ENCODE results near the gene EPHB2. TPM values are rescaled to one million over a fixed set of nuclear protein-coding genes. Genes with fewer than 3 reads are reported as not detected.

The EPHB2 gene
- total and polyA plus RNA-seq, 2 donors from 2014 or later = 3.0 to 9.5 TPM

DNA sequence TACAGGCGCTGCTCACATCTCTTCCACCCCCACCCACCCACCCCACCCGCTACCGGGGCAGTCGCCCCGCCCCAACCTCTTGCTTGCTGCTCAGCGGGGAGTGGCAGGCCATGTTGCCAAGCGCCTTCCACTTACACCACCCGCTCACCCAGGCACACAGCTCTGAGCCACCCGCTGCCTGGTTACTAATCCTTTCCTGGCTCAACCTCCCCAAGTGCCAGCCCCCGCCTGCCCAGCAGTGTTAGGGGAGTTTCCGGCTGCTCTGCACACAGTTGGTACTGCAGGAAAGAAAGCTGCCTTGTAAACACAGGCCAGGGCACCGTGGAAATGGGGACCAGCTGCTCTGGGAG lies 205.8 kb downstream of the EPHB2 start:
- no peaks in the 10 kb centered on the region for H3K27me3 ChIP-seq (ENCODE audit: control insufficient read depth, insufficient read depth, low read length)
- H3K36me3 ChIP-seq (ENCODE audit: control insufficient read depth in 2 of 3, insufficient read depth in 3 of 3, low read length in 3 of 3) = no peaks in the 10 kb centered on the region
- no peaks in the 10 kb centered on the region for H3K9me3 ChIP-seq (ENCODE audit: control insufficient read depth in 2 of 3, insufficient read depth in 1 of 3, low read length in 3 of 3)
- DNase-seq = peak in 1 of 5 donors; percentile 12
- no peak for FAIRE-seq
- no peak overlapping the region for H3K9ac ChIP-seq (ENCODE audit: low read length in 3 of 3)
- H3K27ac ChIP-seq (ENCODE audit: low read depth in 2 of 2, low read length in 2 of 2) = no peak overlapping the region
- intact Hi-C loops (cut with DNase I) = no loop called here
- H3K4me1 ChIP-seq (ENCODE audit: control insufficient read depth in 2 of 3, insufficient read depth in 2 of 3, low read depth in 1 of 3, low read length in 3 of 3) = no peaks in the 10 kb centered on the region
- TF ChIP-seq, protein P1, sequence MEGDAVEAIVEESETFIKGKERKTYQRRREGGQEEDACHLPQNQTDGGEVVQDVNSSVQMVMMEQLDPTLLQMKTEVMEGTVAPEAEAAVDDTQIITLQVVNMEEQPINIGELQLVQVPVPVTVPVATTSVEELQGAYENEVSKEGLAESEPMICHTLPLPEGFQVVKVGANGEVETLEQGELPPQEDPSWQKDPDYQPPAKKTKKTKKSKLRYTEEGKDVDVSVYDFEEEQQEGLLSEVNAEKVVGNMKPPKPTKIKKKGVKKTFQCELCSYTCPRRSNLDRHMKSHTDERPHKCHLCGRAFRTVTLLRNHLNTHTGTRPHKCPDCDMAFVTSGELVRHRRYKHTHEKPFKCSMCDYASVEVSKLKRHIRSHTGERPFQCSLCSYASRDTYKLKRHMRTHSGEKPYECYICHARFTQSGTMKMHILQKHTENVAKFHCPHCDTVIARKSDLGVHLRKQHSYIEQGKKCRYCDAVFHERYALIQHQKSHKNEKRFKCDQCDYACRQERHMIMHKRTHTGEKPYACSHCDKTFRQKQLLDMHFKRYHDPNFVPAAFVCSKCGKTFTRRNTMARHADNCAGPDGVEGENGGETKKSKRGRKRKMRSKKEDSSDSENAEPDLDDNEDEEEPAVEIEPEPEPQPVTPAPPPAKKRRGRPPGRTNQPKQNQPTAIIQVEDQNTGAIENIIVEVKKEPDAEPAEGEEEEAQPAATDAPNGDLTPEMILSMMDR (IDR thresholded peaks at IDR 0.05; ENCODE audit: borderline replicate concordance, extremely low read depth, insufficient read depth) = no peak
- H3K4me3 ChIP-seq (ENCODE audit: low read length in 3 of 3) = no peak overlapping the region

DNA sequence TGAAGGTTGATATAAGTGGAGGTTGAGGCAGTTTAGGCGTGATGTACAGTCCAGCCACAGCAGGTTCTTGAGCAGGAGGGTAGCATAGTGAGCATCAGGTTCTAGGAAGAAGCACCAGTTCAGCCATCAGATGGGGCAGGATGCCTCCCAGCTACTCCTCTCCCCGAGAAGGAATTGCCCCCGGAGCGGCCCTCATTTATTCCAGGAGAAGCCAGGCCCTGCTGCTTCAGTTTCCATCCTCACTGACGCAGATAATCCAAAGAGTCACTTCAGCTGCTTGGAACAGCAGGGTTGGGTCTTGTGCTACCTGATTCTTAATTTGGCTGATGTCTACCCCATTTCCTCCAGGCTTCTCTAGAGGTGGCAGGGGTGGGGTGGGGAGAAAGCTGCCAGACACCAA lies 207.3 kb downstream of the EPHB2 start:
- no peak for FAIRE-seq

DNA sequence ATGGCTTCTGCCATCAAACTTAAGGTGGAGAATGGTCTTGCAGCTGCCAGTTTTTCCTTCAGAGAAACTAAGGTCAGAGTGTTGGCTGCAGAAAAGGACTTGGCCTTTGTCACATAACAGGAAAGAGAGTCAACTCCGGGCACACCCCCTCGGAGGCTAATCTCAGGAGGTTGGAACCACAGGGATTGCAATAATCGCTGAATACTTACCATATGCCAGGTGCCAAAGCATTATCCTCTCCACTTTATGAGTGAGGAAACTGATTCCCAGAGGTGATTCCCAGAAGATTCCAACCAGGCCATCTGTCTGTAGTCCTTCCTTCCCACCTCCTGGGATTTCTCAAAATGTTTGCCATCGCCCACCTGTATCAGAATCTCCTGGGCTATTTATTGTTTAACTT lies 208.0 kb downstream of the EPHB2 start:
- H3K9ac ChIP-seq (ENCODE audit: low read length in 3 of 3) = no peak overlapping the region
- H3K9me3 ChIP-seq (ENCODE audit: control insufficient read depth in 2 of 3, insufficient read depth in 1 of 3, low read length in 3 of 3) = no peaks in the 10 kb centered on the region
- no peaks in the 10 kb centered on the region for H3K4me1 ChIP-seq (ENCODE audit: control insufficient read depth in 2 of 3, insufficient read depth in 2 of 3, low read depth in 1 of 3, low read length in 3 of 3)
- TF ChIP-seq, protein P1 (IDR thresholded peaks at IDR 0.05; ENCODE audit: borderline replicate concordance, extremely low read depth, insufficient read depth) = no peak
- DNase-seq = no peak
- H3K36me3 ChIP-seq (ENCODE audit: control insufficient read depth in 2 of 3, insufficient read depth in 3 of 3, low read length in 3 of 3) = no peaks in the 10 kb centered on the region
- no peak for FAIRE-seq
- no peak overlapping the region for H3K27ac ChIP-seq (ENCODE audit: low read depth in 2 of 2, low read length in 2 of 2)
- no peaks in the 10 kb centered on the region for H3K27me3 ChIP-seq (ENCODE audit: control insufficient read depth, insufficient read depth, low read length)
- intact Hi-C loops (cut with DNase I) = no loop called here
- no peak overlapping the region for H3K4me3 ChIP-seq (ENCODE audit: low read length in 3 of 3)

More for the DNA sequence above, 207.3 kb downstream of the EPHB2 start:
- Histone ChIP-seq H3K4me1 (ENCODE audit: control insufficient read depth in 2 of 3, insufficient read depth in 2 of 3, low read depth in 1 of 3, low read length in 3 of 3) (no peaks in the 10 kb centered on the region), H3K9ac (ENCODE audit: low read length in 3 of 3) (no peak overlapping the region), H3K36me3 (ENCODE audit: control insufficient read depth in 2 of 3, insufficient read depth in 3 of 3, low read length in 3 of 3) (no peaks in the 10 kb centered on the region), H3K27me3 (ENCODE audit: control insufficient read depth, insufficient read depth, low read length) (no peaks in the 10 kb centered on the region), H3K4me3 (ENCODE audit: low read length in 3 of 3) (no peak overlapping the region), H3K9me3 (ENCODE audit: control insufficient read depth in 2 of 3, insufficient read depth in 1 of 3, low read length in 3 of 3) (no peaks in the 10 kb centered on the region), H3K27ac (ENCODE audit: low read depth in 2 of 2, low read length in 2 of 2) (no peak overlapping the region)
- DNase-seq = no peak
- intact Hi-C loops (cut with DNase I) = no loop called here
- TF ChIP-seq, protein P1 (IDR thresholded peaks at IDR 0.05; ENCODE audit: borderline replicate concordance, extremely low read depth, insufficient read depth) = no peak

DNA sequence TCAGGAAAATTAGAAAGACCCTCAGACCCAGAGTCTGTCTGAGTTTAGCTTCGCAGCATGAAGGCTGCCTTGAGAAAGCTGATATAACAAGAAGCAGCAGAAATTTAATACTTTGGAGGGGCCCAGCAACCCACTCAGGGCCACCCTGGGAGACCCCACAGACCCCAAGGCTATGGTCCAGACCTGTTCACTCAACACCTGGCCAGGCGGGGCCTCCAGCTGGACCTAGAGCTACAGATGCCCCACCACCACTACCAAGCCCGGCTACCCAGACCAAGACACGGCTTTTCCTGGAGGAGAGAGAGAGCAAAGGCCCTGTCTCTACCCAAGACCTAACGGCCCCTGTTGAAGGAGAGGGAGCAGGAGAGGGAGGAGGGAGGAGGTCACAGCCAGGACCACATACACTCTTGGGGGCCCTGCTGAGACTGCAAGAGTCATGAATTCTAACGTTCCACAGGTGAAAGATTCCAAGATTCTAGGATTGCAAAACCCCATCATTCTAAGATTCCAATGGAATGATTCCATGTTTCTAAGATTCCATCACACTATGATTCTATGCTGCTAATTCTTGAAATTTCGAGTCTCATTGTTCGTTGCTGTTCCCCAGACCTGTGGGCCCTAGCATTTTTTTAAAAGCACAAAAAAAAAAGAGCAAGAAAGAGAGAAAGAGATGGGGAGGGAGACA lies 208.8 kb downstream of the EPHB2 start:
- DNase-seq = no peak
- H3K4me3 ChIP-seq (ENCODE audit: low read length in 3 of 3) = no peak overlapping the region
- no peaks in the 10 kb centered on the region for H3K27me3 ChIP-seq (ENCODE audit: control insufficient read depth, insufficient read depth, low read length)
- no peaks in the 10 kb centered on the region for H3K36me3 ChIP-seq (ENCODE audit: control insufficient read depth in 2 of 3, insufficient read depth in 3 of 3, low read length in 3 of 3)
- H3K9ac ChIP-seq (ENCODE audit: low read length in 3 of 3) = no peak overlapping the region
- H3K9me3 ChIP-seq (ENCODE audit: control insufficient read depth in 2 of 3, insufficient read depth in 1 of 3, low read length in 3 of 3) = no peaks in the 10 kb centered on the region
- FAIRE-seq = no peak
- TF ChIP-seq, protein P1 (IDR thresholded peaks at IDR 0.05; ENCODE audit: borderline replicate concordance, extremely low read depth, insufficient read depth) = no peak
- intact Hi-C loops (cut with DNase I) = no loop called here
- no peak overlapping the region for H3K27ac ChIP-seq (ENCODE audit: low read depth in 2 of 2, low read length in 2 of 2)
- H3K4me1 ChIP-seq (ENCODE audit: control insufficient read depth in 2 of 3, insufficient read depth in 2 of 3, low read depth in 1 of 3, low read length in 3 of 3) = no peaks in the 10 kb centered on the region

Data from kidney (tissue), 14 donors.